ENCODE results near the gene AFAP1. TPM values are rescaled to one million over a fixed set of nuclear protein-coding genes. Genes with fewer than 3 reads are reported as not detected.

The AFAP1 gene
- polyA plus RNA-seq, 4 donors = 21.6 to 28.3 (median 23.6) TPM

DNA sequence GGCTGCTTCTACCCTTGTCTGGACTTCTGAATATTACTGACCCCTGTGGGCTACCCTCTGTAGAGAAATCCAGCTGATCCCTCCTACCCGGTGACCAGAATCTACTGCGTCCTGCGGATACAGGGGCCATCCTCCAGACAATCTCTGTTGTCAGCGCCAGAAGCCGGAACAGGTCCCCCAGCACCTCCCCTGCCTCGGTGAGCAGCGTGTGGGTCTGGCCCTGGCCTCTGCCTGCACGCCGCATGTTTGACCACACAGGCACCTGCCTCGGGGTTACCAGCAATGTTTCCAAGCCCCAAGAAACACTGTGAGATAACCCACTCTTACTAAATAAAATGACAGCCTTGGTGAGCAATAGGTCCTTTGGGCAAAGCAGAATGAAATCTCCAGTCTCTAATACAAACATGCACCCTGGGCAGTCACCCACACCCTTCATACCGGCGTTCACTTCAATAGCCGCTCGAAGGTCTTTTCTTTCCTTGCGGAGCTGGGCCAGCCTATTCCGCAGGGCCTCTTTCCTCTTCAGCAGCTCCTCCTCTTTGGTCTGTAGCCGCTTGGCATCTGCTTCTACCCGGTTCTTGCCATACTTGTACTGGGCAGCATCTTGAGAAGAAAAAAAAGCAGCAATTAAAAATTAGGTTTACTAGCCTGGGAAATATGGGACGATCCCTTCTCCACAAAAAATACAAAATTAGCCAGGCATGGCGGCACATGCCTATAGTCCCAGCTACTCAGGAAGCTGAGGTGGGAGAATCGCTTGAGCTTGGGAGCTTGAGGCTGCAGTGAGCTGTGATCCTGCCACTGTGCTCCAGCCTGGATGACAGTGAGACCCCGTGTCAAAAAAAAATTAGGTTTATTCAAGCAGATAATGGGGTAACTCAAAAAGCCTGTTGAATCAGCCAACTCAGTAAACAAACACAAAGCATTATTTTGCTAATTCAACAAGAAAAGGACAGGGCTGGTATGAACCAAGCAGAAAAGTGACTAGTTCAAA lies 165.1 kb downstream of the AFAP1 start:
- no peak for DNase-seq (ENCODE audit: low read depth in 4 of 4, low spot score in 3 of 4)

DNA sequence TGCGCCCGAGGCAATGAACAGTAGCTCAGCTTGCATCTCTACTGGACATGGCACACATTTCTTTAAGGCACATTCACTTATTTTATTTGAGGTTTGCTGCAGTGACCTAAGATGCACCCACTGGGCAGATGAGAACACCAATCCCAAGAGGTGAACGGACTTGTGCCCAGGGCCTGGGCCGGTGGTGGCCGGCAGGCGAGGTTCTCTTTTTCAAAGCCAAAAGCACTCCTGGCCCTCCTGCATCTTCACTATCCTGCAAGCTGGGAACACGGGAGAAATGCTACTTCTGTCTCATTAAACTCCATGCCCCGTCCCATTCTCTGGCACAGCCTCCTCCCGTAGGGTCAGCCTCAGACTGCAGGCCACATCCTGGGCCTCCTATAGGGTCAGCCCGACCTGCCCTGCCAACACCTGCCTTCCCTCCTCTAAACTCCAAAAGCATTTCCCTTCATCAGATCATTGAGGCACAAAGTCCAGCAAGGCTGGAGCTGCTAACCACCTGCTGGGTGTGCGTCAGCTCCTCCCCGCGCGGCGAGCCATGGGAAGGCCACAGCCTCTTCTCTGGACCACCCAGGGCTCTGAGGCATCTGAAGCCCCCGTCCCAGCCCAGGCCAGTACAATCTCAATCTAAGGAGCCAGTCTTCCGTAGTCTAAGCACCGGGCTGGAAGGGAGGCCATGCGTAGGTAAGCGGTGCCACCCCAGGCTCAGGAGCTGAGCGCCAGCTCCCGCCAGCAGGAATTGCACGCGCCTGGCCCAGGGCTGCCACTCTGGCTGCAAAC lies 166.1 kb downstream of the AFAP1 start:
- no peak for DNase-seq (ENCODE audit: low read depth in 4 of 4, low spot score in 3 of 4)

DNA sequence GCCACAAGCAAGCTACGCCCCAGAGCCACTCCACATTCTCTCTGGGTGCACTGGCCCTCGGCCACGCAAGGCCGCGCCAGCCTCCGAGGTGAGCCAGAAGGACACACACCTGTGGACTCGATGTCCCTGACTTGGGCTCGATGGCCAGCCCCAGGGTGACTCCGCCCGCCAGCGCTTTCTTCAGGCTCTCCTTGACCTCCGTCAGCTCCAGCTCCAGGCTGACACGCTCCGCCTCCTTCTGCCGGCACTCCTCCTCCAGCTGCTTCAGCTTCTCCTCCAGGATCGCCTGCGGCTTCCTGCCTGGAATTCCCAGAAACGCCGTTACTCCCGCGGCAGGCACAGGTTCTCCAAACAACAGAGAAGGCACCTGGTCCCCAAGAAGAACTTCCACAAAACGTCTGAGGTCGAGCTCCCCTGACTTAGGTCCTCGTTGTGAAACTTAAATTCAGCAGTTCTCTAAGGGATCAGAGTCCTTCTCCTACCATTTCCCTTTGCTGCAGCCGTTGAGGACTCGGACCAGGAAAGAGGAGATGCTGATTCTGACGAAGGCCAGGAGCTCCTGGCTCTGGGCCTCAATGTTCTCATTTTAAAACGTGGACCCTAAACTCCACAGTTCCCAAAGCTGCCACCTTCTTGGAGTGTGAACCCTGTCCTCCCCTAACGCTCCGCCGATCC lies 166.8 kb downstream of the AFAP1 start:
- DNase-seq (ENCODE audit: low read depth in 4 of 4, low spot score in 3 of 4) = no peak

DNA sequence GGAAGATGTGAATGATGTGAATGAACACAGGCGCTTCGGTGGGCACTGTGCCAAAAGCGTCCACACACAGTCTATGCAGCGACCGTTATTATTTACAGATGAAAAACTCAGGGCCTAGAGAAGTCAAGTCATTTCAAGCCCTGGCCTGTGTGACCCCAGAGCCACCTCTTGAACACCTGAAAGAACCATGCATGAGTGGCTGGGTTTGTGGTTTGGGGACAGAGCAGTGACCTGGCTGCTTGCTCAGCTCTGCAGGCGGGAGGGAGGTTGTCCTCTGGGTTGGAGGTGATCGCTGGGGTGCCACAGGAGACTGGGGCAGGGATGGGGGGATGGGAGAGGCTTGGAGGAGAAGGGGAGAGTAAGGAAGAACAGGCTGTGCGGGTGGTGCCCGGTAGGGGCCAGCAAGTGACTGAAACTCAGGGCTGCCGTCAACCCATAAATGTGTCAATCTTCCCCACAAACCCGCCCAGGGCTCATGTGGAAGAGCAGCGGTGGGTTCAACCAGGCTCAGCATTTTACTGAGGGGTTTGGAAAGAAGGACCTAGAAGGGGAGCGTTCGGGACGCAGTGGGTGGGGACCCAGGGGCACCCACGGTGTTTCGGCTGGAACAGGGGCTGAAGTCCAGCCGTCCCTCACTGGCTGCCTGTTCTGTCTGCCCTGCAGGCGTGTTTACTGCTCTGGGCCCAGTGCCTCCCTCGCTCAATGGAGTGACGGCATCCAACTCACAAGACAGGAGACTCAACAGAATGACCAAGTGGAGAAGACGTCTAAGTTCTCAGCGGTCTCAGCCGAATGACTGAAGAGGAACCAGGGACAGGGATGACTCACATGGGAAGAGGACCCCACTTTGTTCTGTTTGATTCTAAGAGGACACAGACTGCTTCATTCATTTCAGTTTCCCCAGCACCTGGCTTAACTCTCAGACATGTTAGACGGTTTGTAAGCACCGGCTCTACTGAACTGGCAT lies 167.8 kb downstream of the AFAP1 start:
- no peak for DNase-seq (ENCODE audit: low read depth in 4 of 4, low spot score in 3 of 4)

DNA sequence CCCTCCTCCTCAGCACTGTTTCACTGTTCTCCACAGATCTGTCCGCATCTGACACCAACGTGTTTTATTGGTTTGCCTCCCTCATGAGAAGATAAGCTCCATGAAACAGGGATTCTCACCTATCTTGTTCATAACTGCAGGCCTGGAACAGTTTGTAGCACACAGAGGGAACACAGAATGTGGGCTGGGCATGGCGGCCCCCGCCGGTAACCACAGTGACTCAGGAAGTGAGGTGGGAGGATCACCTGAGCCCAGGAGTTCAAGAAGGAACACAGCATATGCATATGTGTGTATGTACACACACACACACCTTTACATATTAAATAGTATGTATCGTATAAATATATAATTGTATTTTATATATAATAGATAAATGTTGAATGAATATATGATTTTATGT lies 168.6 kb downstream of the AFAP1 start:
- no peak for DNase-seq (ENCODE audit: low read depth in 4 of 4, low spot score in 3 of 4)

DNA sequence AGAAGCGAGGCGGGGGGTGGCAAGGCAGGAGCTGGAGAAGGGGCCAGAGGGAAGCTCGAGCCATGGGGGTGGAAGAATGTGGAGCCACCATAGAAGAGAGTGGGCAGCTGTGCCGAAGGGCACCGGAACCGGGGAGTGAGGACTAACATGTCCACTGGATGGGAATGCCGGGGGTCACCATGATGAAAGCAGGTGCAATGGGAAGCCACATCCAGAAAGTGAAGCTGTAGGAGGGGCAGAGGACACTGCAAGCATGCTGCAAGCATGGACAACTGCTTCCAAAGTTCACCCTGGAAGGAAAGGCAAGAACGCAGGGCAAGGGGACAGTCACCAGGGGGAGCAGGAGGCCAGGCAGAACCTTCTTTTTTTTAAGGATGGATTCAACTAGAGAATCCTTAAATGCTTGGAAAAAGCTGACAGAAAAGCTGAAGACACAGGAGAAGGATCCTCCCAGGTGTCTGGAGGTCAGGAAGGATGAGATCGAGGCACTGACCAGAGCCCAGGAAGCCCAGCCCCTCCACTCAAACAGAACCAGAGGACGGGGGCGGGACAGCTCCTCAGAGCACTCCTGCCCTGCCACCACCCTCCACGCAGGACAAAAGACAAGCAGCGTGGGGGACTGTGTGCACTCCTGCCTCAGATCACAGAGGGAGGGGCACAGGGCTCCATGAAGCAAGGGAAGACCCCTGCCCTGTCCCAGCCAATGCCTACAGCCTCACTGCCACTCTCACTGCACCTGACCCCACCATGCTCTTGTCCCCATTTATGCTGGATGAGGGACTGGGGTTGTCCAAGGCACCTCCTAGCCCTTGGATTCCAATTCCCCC lies 169.2 kb downstream of the AFAP1 start:
- no peak for DNase-seq (ENCODE audit: low read depth in 4 of 4, low spot score in 3 of 4)

DNA sequence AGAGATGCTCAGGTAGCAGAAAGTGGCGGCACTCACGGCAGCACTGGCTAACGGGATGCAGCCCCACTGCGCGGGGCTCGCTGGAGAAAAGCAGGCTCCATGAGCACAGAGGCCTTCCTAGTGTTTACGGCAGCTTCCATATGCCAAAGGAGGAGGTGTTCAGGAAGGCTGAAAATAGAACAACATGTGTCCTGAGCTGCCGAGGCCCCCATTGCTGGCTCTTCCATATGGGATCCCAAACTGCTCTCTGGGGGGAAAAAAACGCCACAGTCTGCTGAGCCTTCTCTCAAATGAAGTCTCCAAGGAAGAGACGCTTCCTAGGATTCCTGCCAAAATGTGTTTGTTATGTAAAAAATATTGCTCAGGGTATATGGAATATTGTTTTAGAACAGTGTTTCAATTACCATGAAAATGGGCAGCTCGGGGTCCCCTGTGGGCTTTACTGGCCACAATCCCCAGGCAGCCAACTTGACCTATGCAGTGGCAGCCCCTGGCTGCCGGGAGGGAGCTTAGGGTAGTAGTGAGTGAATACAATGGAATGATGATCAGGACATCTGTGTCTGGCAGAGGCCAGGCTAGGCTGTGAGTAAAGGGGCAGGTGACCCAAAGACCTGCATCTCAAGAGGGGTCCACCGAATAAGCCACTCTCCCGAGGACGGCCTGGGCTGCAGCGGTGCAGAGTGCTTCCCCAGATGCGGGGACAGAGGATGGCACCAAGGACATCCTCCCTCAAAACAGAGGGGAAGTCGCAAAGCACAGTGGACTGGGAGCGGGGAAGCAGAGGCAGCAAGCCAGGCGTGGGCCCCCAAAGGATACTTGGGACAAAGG lies 170.1 kb downstream of the AFAP1 start:
- DNase-seq (ENCODE audit: low read depth in 4 of 4, low spot score in 3 of 4) = no peak

DNA sequence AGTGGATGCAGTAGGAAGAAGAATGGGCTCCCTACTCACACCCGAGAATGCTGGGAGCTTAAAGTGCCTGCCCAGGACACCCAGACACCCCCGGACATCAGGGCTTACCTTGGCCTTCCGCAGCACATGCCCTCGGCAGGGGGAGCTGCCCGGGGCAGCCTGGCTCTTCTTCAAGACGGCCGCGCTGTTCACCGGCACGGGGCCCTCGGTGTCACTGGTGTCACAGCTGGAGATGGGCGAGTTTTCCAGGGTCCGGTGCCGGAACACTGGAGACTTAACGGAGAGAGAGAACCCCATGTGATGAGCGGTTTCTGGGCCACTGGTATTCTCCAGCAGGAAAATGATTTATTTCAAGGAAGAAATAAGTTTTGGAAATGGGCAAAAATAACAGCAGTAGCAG lies 170.9 kb downstream of the AFAP1 start:
- DNase-seq (ENCODE audit: low read depth in 4 of 4, low spot score in 3 of 4) = no peak

DNA sequence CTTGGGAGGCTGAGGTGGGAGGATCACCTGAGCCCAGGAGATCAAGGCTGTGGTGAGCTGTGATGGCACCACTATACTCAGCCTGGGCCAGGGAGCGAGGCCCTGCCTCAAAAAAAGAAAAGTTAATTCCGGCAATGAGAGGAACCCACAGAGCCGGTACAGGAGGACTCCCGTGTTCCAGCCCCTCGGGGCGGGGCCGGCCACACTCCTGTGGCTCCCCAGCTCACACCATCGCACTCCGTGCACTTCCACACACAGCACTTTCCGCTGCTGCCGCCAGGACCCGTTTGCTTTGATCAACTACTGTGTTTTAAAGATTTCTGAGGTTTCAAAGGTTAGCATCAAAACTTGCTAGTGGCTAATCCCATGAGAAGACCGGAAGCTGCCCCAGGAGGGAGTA lies 171.7 kb downstream of the AFAP1 start:
- no peak for DNase-seq (ENCODE audit: low read depth in 4 of 4, low spot score in 3 of 4)

DNA sequence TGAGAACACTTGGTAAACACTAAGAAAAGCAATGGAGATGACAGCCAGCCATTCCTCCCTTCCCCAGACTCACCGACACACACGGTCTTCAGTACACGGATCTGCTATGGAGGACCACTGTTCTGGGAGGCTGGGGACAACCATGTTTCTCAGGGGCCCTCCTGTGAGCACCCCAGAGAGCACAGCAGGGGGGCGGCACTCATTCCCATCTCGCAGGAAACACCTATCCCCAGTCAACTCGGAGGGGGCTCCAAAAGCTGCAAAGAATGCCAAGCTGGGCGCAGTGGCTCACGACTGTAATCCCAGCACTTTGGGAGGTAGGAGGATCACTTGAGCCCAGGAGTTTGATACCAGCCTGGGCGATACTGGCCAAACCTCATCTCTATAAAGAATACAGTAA lies 172.1 kb downstream of the AFAP1 start:
- DNase-seq (ENCODE audit: low read depth in 4 of 4, low spot score in 3 of 4) = no peak

DNA sequence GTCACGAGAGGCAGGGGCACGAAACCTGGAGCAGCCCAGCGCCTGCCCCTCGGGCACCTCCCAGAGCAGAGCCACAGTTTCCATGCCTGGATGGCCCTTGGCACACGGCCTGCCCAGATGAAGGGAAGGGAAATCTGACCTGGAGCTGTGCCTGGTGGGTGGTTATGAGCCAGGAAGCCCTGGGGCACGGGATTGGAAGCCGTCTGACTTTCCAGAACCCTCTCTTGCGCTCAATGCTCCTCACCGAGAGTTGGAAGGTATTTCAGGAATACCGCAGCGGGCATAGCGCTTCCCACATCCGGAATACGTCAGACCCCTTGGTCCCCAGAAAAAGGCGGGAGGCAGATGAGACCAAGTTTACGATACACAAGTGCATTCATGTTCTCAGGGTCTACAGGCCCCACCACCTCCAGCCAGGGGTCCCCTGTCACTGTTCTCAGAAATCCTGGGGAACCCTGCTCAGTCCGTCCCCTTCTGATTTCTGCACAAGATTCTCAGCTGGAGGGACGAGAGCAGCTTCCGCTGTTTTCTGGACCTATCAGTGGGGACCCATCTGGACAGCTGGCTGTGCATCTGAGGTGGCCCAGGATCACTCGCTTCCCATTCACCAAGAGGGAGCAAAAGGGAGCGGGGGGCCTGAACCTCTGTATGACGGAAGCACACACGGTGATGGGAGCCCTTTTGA lies 172.9 kb downstream of the AFAP1 start:
- DNase-seq (ENCODE audit: low read depth in 4 of 4, low spot score in 3 of 4) = no peak

DNA sequence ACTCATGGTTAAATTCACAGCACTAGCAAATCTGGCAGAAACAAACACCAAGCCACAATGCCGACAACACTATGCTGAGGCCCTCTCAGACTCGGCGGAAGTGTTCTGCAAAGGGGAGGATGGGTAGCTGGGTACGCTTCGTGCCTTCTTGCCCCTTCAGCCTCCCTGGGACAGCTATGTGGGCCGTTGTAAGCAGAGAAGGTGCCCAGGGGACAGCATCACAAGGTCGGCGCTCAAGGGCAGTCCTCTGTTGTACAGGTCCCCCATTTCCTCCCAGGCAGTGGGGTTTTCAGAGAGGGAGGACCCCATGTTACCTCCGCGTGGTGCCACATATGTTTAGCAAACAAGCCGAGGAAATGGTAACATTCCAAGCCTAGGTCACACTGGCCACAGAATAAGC lies 173.6 kb downstream of the AFAP1 start:
- DNase-seq (ENCODE audit: low read depth in 4 of 4, low spot score in 3 of 4) = no peak

DNA sequence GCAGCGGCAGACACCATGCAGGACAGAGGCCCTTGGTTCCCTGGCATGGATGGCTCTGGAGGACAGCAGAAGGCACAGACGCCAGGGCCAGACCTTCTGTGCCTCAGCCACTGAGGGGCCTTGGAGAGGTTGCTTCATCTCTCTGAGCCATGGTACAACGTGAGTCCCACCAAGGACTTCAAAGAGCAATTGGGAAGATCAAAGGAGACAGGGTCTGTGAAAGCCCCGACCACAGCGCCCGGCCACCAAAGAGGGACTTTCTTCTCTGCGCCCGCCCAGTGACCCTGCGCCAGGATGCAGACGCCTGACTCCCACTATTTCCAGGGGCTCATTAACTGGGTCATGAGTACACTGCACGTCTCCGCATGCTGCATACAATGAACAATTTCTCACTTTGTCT lies 174.0 kb downstream of the AFAP1 start:
- DNase-seq (ENCODE audit: low read depth in 4 of 4, low spot score in 3 of 4) = no peak

DNA sequence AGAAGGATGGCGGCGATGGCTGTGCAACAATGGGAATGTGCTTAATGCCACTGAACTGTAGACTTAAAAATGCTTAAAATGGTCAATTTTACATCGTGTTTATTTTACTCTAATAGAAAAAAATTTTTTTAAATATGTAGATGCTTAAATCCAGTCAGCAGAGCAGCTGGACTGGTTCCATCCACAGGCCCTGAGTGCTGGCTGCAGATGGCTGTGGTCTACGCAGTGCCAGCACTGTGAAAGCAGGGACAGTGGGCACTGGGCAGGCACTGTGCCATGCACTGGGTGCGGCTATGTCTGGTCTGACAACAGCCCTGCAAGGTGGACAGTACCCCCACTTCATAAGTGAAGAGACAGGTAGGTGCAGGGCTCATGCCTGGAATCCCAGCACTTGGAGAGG lies 175.2 kb downstream of the AFAP1 start:
- no peak for DNase-seq (ENCODE audit: low read depth in 4 of 4, low spot score in 3 of 4)

DNA sequence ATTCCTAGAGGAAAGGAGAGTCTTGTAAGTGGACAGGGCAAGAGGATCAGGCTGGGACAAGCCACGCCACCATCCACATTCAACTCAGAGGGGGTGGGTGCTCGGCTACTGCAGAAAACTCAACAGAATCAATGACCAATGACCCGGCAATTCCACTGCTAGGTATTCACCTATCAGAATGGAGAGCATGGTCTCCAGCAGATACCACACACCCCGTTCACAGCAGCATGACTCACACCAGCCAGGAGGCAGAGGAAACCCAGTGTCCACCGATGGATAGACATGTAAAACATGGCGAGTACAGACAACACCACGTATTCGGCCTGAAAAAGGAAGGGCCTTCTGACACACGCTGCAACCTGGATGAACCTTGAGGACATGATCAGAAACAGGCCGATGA lies 175.9 kb downstream of the AFAP1 start:
- no peak for DNase-seq (ENCODE audit: low read depth in 4 of 4, low spot score in 3 of 4)

DNA sequence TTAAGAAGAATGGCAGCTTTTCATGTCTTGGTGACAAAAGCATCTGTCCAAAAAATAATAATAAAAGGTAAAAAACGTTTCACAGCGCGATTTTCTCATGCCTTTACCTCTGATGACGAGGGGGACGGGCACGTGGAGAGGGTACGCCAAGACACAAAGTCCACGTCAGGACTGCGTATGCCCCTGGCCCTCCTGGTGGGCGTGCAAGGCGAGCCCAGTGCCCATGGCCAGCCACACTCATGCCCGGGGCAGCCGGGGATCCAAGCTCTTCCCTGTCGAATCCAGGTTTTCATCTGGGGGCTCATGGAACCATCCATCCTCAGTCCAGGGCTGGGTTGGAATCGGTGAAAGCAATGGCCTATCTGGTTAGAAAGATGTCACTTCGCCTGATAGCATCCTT lies 176.6 kb downstream of the AFAP1 start:
- no peak for DNase-seq (ENCODE audit: low read depth in 4 of 4, low spot score in 3 of 4)

DNA sequence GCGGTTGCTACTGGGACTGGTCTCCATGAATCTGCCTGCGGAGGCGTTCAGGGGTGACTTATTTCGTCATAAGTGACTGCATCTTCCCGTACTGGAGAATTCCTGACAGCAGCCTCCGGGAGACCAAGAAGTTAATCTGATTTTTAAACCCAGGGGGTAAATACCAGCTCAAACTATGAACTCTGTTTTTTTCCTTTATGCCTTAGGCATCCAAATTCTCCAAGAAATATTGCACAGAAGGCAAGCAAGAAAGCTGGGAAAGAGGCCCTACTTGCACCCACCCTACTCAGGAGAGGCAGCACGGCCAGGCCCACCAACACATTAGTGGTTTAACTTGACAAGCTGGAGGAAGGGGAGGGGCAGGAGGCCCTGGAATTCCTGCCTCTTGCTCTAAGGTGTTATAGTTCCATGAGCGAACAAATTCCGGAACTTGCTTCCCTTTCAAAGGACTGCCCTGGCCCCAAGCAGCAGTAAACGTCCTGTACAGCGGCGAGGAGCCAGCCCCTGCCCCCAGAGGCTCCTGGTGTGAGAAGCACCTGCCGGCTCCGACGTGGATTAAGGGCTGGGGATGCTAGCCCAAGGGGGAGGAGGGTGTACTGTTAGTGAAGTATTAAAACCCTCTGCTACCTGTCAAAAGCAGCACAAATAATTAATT lies 177.2 kb downstream of the AFAP1 start:
- no peak for DNase-seq (ENCODE audit: low read depth in 4 of 4, low spot score in 3 of 4)

Measured in right renal pelvis (tissue), 4 donors.